Measurements from ENCODE around the gene BCR.

- no peak for TF ChIP-seq CTCF (conservative IDR thresholded peaks at IDR 0.05; ENCODE audit: low read length)
- no peak for TF ChIP-seq EZH2phosphoT487 (IDR thresholded peaks at IDR 0.05; ENCODE audit: borderline replicate concordance, low read depth, low read length)
These were observed 46.2 kb downstream of the BCR start for GRCh38 chr22:23226497-23226850.
